Mucosa of rectum (tissue), 2 donors: ENCODE data around the gene MFSD11.
"Not testable (repeated sequence)": the region's sequence is repeated elsewhere in the genome, so short reads cannot be mapped to it uniquely, and the experiment has no call there.

Experiments
- H3K27ac ChIP-seq, 2 donors: one replicate each; pipeline ENCODE4 v1.7.0; 2013; ENCODE audit warnings: inconsistent platforms in 2 of 2, low read depth in 2 of 2, low read length in 2 of 2
- H3K27me3 ChIP-seq, 2 donors: one replicate each; pipeline ENCODE4 v1.7.0; 2013; ENCODE audit warnings: low read length in 2 of 2; ENCODE audit not compliant: control insufficient read depth in 2 of 2, insufficient read depth in 2 of 2
- H3K36me3 ChIP-seq, 2 donors: one replicate each; pipeline ENCODE4 v1.7.0; 2013; ENCODE audit warnings: low read length in 2 of 2; ENCODE audit not compliant: control insufficient read depth in 2 of 2, insufficient read depth in 2 of 2
- H3K4me1 ChIP-seq, 2 donors: one replicate each; pipeline ENCODE4 v1.7.0; 2013; ENCODE audit warnings: low read length in 2 of 2, mild to moderate bottlenecking in 1 of 2; ENCODE audit not compliant: control insufficient read depth in 2 of 2, insufficient read depth in 2 of 2
- H3K4me3 ChIP-seq, 2 donors: one replicate each; pipeline ENCODE4 v1.7.0; 2013; ENCODE audit warnings: low read length in 2 of 2
- H3K9ac ChIP-seq, 2 donors: one replicate each; pipeline ENCODE4 v1.7.0; 2013; ENCODE audit warnings: low read length in 2 of 2, low read depth in 1 of 2, mild to moderate bottlenecking in 1 of 2
- H3K9me3 ChIP-seq, 2 donors: one replicate each; pipeline ENCODE4 v1.7.0; 2013; ENCODE audit warnings: low read length in 2 of 2; ENCODE audit not compliant: control insufficient read depth in 2 of 2
- donor health status: healthy.
- donor health status: Normal muscosa, but diverticular disease.

Gene MFSD11

DNA sequence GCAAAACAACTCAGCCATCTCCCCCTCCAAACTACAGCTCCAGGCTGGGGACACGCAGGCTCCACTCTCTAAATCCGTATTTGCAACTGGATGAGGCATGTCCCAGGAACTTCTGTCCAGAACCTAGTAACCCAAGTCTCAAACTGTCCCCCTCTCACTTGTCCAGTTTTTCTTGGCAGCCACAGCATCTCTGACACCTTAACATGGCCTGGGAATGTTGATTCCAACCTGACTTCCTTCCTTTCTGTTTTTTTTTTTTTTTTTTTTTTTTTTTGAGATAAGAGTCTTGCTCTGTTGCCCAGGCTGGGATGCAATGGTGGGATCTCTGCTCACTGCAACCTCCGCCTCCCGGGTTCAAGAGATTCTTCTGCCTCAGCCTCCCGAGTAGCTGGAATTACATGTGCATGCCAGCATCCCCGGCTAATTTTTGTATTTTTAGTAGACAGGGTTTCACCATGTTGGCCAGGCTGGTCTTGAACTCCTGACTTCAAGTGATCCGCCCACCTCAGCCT is 39.4 kb upstream of the MFSD11 start:
- peak overlapping the region in 1 of 2 donors; percentile 46 for H3K27ac ChIP-seq
- H3K4me3 ChIP-seq, H3K4me1 ChIP-seq, H3K9me3 ChIP-seq, H3K9ac ChIP-seq, H3K36me3 ChIP-seq, H3K27me3 ChIP-seq: not testable (repeated sequence)

DNA sequence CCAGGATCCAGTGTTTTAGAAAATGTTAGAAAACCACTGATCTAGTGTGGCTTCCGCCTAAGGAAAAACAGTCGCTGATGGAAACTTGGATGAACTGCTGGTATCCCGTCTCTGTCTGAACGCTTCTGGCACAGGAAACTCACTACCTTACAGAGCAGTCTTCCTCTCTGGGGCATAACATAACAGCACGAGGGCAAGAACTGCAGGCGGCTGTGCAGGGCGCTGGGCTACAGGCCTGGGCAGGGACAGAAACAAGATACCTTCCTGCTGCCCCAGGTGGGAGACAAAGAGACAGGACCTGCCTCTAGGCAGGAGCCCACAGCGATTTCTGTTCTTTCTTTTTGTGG is 37.7 kb upstream of the MFSD11 start:
- Histone ChIP-seq H3K9ac (peak overlapping the region; percentile 26 to 44), H3K9me3 (no peaks in the 10 kb centered on the region), H3K4me1 (peaks cover 7 to 8% of the 10 kb centered on the region in 2 donors)

DNA sequence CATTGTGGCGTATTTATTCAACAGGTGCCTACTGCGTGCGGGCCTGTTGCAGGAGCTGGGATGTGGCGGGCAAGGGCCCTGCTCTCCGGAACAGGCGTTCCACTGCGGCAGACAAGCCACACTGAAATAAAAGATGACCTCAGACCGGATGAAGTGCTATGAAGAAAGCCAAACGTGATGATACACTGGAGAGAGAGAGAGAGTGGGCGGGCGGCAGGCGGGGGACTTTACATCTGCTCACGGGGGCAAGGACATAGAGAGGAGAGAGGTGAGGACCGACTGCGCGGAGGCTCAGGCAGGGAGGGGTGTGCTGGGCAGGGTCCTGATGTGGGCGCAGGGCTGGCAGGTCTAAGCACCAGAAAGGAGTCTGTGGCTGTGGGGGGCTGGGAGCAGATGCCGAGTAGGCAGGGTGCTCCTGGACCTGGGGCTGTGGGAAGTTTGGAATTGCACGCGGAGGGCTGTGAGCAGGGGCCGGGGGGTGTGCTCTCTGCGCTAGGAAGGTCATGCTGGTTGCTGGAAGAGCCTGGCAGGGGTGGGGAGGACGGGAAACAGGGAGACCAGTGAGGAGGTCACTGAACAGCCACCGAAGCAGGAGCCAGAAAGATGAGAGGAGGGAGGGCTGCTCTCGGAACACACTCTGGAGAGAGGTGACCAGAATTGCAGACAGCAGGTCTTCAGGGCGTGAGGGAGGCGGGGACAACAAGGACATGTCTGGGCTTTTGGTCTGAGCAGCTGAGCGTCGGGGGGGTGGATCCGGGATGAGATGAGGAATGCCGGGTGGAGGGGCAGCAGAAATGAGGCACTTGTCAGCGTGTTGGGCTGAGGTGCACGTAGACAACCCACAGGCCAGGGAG is 37.1 kb upstream of the MFSD11 start:
- Histone ChIP-seq H3K9me3 (no peaks in the 10 kb centered on the region), H3K9ac (peak overlapping the region in 1 of 2 donors; percentile 44), H3K4me3 (peak overlapping the region in 1 of 2 donors; percentile 26), H3K27ac (peak overlapping the region; percentile 72 to 78), H3K36me3 (no peaks in the 10 kb centered on the region), H3K4me1 (peaks cover 7 to 8% of the 10 kb centered on the region in 2 donors), H3K27me3 (no peaks in the 10 kb centered on the region)

More for the DNA sequence above, 37.7 kb upstream of the MFSD11 start:
- H3K36me3 ChIP-seq, result no peaks in the 10 kb centered on the region
- peak overlapping the region; percentile 72 to 78 for H3K27ac ChIP-seq
- peak overlapping the region in 1 of 2 donors; percentile 13 for H3K4me3 ChIP-seq
- no peaks in the 10 kb centered on the region for H3K27me3 ChIP-seq

DNA sequence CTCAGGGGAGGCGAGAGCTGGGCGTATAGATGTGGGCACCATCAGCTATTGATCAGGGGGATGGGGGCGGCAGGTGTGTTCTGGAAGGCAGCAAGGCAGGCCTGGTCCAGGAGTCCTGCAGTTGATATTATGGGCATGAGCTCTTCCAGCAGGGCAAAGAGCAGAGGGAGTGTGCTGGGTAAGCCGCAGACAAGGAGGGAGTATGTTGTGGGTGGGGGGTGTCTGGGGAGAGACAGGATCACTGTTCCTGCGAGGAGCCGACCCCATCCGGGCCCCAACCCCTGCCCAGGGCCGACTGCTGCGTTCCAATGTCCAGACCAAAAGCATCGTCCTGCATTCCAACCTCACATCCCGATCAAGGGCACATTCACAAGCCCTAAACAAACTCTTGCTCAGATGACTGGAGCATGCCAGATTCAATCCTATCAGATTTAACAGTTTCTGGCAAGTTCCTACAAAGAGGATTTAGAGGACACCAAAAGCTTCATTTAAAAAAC is 36.4 kb upstream of the MFSD11 start:
- Histone ChIP-seq H3K9me3 (no peaks in the 10 kb centered on the region), H3K4me1 (peaks cover 7 to 8% of the 10 kb centered on the region in 2 donors), H3K27me3 (no peaks in the 10 kb centered on the region), H3K36me3 (no peaks in the 10 kb centered on the region), H3K4me3 (peak overlapping the region in 1 of 2 donors; percentile 7), H3K27ac (peak overlapping the region; percentile 72 to 78), H3K9ac (peak overlapping the region in 1 of 2 donors; percentile 44)

DNA sequence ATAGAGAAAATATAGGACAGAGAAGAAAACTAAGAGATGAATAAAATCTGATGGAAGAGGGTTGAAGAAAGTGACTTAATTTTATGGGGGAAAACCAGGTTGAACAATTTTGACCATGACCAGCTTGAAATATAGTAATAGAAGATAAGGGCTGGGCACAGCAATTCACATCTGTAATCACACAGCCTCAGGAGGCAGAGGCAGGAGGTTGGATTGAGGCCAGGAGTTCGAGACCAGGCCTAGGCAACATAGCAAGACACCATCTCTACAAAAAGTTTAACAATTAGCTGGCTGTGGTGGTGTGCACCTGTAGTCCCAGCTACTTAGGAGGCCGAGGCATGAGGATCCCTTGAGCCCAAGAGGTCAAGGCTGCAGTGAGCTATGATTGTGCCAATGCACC is 35.8 kb upstream of the MFSD11 start:
- Histone ChIP-seq H3K36me3 (no peaks in the 10 kb centered on the region), H3K4me3 (no peak overlapping the region), H3K27ac (no peak overlapping the region), H3K9ac (no peak overlapping the region), H3K4me1 (peaks cover 7 to 8% of the 10 kb centered on the region in 2 donors), H3K9me3 (no peaks in the 10 kb centered on the region), H3K27me3 (no peaks in the 10 kb centered on the region)

DNA sequence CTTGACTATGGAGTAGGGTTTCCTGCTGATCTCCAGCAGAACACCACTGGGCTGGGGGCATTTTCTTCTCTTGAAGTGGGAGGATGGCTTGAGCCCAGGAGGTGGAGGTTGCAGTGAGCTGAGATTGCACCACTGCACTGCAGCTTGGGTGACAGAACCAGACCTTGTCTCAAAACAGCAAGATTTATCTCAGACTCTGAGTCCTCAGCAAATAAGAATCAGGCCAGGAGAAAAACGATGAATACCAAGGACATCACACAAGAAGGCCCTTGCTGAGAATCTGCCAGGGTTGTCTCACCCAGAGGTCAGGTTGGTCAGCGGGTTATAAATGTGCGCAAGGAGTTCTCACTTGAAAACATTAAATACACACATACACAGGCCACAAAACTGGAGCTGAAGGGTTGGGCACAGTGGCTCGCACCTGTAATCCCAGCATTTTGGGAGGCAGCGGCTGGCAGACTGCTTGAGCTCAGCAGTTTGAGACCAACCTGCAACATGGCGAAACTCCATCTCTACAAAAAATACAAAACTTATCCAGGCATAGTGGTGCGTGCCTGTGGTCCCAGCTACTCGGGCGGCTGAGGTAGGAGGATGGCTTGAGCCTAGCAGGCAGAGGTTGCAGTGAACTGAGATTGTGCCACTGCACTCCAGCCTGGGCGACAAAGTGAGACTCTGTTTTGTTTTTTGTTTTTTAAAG is 34.8 kb upstream of the MFSD11 start:
- Histone ChIP-seq H3K36me3 (no peaks in the 10 kb centered on the region), H3K9ac (no peak overlapping the region), H3K27ac (no peak overlapping the region), H3K9me3 (no peaks in the 10 kb centered on the region), H3K4me1 (peaks cover 7 to 8% of the 10 kb centered on the region in 2 donors), H3K27me3 (no peaks in the 10 kb centered on the region), H3K4me3 (no peak overlapping the region)

DNA sequence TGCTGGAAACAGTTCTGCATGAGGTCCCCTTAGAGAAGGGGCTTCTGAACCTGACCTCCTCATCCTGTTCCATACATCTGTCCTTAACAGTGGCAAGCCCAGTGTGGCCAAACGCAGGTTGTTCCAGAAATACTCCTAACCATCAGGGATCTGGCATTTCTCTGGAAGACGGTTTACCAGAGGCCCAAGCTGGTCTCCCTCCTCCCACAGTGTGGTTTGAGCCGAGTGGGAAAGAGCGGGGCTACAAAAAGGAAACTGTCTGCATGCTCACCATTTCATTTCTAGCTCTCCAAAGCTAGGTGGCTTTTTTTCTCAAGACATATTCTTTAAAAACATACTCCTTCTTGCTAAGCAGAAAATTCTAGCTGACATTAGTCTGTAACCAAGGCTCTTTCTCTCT is 33.1 kb upstream of the MFSD11 start:
- no peaks in the 10 kb centered on the region for H3K27me3 ChIP-seq
- no peaks in the 10 kb centered on the region for H3K36me3 ChIP-seq
- peaks cover 7 to 11% of the 10 kb centered on the region in 2 donors for H3K4me1 ChIP-seq
- no peaks in the 10 kb centered on the region for H3K9me3 ChIP-seq
- H3K4me3 ChIP-seq, result no peak overlapping the region
- no peak overlapping the region for H3K9ac ChIP-seq
- H3K27ac ChIP-seq, result no peak overlapping the region

DNA sequence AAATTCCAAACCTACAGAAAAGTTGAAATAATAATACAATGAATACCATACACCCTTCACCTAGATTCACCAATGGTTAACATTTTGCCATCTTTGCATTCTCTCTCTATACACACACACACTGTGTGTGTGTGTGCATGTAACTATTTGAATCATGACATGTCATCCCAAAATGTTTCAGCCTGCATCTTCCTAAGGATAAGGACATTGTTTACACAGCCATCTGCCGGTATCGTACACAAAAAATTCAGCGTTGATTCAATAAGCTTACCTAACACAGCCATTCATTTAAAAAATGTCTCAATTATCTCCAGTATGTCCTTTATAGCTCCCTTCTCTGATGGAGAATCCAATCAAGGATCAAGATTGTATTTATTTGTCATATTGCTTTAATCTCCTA is 31.1 kb upstream of the MFSD11 start:
- Histone ChIP-seq H3K27ac (no peak overlapping the region), H3K4me3 (no peak overlapping the region), H3K4me1 (peaks cover 8 to 11% of the 10 kb centered on the region in 2 donors), H3K27me3 (no peaks in the 10 kb centered on the region), H3K9ac (no peak overlapping the region), H3K9me3 (no peaks in the 10 kb centered on the region), H3K36me3 (no peaks in the 10 kb centered on the region)

DNA sequence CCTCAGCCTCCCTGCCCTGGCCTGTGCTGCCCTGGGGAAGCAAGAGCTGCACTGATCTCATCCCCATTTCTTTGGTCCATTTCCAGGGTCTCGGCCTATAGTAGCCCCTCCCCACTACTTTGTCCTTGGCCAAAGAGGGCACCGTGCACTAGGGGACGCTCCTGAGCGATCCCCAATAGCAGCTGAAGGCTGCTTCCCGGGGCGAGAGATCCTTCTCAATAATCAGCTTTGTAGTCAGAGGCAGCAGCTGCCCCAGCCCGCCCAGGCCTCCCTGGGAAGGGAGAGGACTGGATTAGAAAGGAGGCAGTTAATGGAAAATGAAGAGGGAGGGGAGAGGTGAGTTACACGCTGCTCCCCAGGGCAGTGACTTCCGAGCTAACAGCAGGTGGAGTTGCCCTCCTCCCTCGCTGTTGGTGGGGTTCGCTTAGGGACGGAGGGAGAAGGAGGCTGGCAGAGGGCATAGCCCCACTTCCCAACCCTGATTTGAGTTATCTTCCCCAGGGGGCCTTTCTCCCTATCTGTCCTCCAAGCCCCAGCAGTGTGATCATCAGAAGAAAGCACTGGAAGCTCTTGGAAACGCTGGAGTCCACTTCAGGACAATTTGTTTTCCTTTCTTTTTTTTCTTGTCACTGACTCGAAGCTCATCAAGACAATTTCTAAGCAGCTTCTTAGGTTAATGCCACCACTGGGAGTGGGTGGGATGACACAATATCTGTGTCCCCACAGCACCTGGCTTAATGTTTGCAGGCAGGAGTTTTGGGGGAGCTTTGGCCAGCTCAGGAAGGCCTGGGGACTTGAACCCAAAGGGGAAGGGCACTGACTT is 29.7 kb upstream of the MFSD11 start:
- Histone ChIP-seq H3K4me3 (peak overlapping the region in 1 of 2 donors; percentile 63), H3K27me3 (no peaks in the 10 kb centered on the region), H3K36me3 (no peaks in the 10 kb centered on the region), H3K9me3 (no peaks in the 10 kb centered on the region), H3K4me1 (peaks cover 8 to 11% of the 10 kb centered on the region in 2 donors), H3K9ac (peak overlapping the region in 1 of 2 donors; percentile 15), H3K27ac (peak overlapping the region; percentile 76 to 84)
